ENCODE results near the gene ZNF320. TPM values are rescaled to one million over a fixed set of nuclear protein-coding genes. Genes with fewer than 3 reads are reported as not detected.

Gene ZNF320
- total and polyA plus RNA-seq, 9 of the 15 experiments (the other 6 are each of a cell fraction or from before 2014, with no cell fraction given): 5.4 to 25.6 (median 11.7) TPM

- TF ChIP-seq, protein P1, sequence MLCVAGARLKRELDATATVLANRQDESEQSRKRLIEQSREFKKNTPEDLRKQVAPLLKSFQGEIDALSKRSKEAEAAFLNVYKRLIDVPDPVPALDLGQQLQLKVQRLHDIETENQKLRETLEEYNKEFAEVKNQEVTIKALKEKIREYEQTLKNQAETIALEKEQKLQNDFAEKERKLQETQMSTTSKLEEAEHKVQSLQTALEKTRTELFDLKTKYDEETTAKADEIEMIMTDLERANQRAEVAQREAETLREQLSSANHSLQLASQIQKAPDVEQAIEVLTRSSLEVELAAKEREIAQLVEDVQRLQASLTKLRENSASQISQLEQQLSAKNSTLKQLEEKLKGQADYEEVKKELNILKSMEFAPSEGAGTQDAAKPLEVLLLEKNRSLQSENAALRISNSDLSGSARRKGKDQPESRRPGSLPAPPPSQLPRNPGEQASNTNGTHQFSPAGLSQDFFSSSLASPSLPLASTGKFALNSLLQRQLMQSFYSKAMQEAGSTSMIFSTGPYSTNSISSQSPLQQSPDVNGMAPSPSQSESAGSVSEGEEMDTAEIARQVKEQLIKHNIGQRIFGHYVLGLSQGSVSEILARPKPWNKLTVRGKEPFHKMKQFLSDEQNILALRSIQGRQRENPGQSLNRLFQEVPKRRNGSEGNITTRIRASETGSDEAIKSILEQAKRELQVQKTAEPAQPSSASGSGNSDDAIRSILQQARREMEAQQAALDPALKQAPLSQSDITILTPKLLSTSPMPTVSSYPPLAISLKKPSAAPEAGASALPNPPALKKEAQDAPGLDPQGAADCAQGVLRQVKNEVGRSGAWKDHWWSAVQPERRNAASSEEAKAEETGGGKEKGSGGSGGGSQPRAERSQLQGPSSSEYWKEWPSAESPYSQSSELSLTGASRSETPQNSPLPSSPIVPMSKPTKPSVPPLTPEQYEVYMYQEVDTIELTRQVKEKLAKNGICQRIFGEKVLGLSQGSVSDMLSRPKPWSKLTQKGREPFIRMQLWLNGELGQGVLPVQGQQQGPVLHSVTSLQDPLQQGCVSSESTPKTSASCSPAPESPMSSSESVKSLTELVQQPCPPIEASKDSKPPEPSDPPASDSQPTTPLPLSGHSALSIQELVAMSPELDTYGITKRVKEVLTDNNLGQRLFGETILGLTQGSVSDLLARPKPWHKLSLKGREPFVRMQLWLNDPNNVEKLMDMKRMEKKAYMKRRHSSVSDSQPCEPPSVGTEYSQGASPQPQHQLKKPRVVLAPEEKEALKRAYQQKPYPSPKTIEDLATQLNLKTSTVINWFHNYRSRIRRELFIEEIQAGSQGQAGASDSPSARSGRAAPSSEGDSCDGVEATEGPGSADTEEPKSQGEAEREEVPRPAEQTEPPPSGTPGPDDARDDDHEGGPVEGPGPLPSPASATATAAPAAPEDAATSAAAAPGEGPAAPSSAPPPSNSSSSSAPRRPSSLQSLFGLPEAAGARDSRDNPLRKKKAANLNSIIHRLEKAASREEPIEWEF (CRISPR knock-in tag; IDR thresholded peaks at IDR 0.05): no peak
- TF ChIP-seq SMARCE1 (IDR thresholded peaks at IDR 0.05) (0 out of 2 replicates have a peak, but pooled peaks have one; percentile 15), PURB (CRISPR knock-in tag; IDR thresholded peaks at IDR 0.05; ENCODE audit: low read depth) (no peak), ZNF445 (CRISPR knock-in tag; IDR thresholded peaks at IDR 0.05; ENCODE audit: low read depth) (no peak), SRSF1 (IDR thresholded peaks at IDR 0.05; ENCODE audit: low read depth, low read length) (no peak), CHD4 (IDR thresholded peaks at IDR 0.05; ENCODE audit: insufficient read depth, insufficient replicate concordance, low read depth, low read length, poor library complexity, severe bottlenecking) (no peak), SRSF9 (IDR thresholded peaks at IDR 0.05; ENCODE audit: borderline replicate concordance, low read depth, low read length) (no peak), LEF1 (IDR thresholded peaks at IDR 0.05) (no peak), NFATC3 (IDR thresholded peaks at IDR 0.05) (no peak), SUPT5H (IDR thresholded peaks at IDR 0.05) (peak; percentile 90), HNRNPUL1 (IDR thresholded peaks at IDR 0.05; ENCODE audit: low read length) (no peak), TEAD1 (CRISPR knock-in tag; IDR thresholded peaks at IDR 0.05) (no peak; a peak in 1 of 4 replicates), CREB1 (IDR thresholded peaks at IDR 0.05) (peak; percentile 58), CREB1 (CRISPR knock-in tag; IDR thresholded peaks at IDR 0.05) (peak; percentile 49; the same call in 1 of the 2 replicates), ZNF12 (CRISPR knock-in tag; IDR thresholded peaks at IDR 0.05) (no peak), ATF1 (CRISPR knock-in tag; IDR thresholded peaks at IDR 0.05) (no peak), ATF1 (tag; IDR thresholded peaks at IDR 0.05) (0 out of 2 replicates have a peak, but pooled peaks have one; percentile 38), ZBTB17 (CRISPR knock-in tag; IDR thresholded peaks at IDR 0.05) (no peak), ZBTB8A (IDR thresholded peaks at IDR 0.05; ENCODE audit: partially characterized antibody) (no peak), ADNP (tag; IDR thresholded peaks at IDR 0.05) (no peak), DMBX1 (CRISPR knock-in tag; IDR thresholded peaks at IDR 0.05; ENCODE audit: borderline replicate concordance) (no peak)
- TF ChIP-seq, protein P2, sequence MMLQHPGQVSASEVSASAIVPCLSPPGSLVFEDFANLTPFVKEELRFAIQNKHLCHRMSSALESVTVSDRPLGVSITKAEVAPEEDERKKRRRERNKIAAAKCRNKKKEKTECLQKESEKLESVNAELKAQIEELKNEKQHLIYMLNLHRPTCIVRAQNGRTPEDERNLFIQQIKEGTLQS (IDR thresholded peaks at IDR 0.05): peak; percentile 78
- TF ChIP-seq, protein P2 (CRISPR knock-in tag; conservative IDR thresholded peaks at IDR 0.05): no peak
- TF ChIP-seq, protein P3, sequence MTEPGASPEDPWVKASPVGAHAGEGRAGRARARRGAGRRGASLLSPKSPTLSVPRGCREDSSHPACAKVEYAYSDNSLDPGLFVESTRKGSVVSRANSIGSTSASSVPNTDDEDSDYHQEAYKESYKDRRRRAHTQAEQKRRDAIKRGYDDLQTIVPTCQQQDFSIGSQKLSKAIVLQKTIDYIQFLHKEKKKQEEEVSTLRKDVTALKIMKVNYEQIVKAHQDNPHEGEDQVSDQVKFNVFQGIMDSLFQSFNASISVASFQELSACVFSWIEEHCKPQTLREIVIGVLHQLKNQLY (CRISPR knock-in tag; conservative IDR thresholded peaks at IDR 0.05): no peak
Measured at GRCh38 chr19:52942386-52943133, 45.1 kb upstream of the ZNF320 start (continued).

All from K562 (cell line).